Activated T-cell treated with anti-CD3 and anti-CD28 coated beads, Interleukin-2, amount 50 U/mL, for 48 hours (primary cell): ENCODE measurements around the gene BTBD9.

Source experiments
- DNase-seq, 2 experiments: peaks; one replicate each; pipeline ENCODE4 v3.0.0-alpha.2; 2020

Gene BTBD9

DNA sequence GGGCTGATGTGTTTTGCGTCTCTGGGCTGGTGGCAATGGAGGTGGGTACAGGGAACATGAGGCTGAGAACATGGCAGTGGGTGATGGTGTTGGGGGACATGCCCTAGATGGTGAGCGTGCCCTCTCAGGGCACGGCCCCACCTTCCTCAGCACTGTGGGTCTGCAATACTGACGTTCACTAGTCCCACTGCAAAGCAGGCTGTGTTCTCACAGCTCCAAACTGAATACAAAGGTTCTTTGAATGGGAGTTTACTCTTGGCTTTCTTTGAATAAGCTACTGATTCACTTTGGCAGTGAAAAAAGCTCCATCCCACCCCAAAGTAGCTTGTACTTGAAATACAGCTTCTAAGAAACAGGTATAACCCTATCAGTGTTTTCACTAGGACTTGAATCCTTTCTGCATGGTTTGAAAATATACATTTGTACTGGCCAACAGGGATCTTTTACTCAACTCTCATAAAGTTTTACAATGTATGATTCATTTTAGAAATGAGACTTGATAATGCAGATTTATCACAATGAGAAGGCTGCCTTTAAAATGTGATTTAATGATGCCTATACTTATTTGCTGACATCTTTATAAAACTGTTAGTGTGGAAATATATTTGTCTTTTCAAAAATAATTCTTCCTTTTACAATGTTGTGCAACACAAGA is 419.5 kb downstream of the BTBD9 start:
- no peak for DNase-seq

DNA sequence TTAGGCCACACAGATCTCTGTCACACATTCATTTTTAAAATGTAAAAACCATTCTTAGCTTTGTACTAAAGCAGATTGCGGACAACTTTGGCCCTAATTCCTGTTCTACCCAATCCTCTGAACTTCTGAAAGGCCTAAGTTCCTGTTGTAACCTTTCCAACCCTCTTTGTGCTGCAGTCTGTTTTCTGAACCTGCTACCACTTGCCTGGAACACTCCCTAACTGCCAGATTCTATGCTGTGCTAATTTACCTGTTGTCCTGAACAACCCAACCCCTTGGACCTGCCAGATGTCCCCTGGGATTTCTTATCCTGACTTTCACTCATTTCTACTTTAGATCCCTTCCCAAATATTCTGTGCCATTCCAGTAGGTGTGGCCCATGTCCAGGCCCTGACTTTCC is 421.5 kb downstream of the BTBD9 start:
- DNase-seq = no peak

DNA sequence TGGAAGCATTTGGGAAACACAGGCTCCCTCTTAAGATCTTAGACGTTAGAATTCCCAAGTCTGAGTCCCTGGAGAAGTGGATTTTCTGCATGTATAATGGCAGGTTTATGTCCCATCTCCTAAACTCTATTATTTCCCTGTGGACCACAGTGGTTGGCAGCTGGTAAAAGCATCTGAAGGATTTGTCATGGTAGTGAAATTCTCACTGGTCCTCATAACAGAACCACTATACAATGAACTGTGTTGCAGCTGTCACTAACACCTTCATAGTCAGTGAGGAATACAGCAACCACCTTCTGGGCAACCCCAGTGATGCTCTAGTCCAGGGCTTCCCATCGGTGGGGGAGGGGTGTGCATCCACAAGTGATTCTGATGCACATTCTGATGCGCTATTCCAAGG is 423.3 kb downstream of the BTBD9 start:
- DNase-seq = no peak

GRCh38 chr6:38215651-38216311 is 423.9 kb downstream of the BTBD9 start:
- DNase-seq = no peak

GRCh38 chr6:38215225-38215624 is 424.5 kb downstream of the BTBD9 start:
- no peak for DNase-seq

GRCh38 chr6:38214159-38214558 is 425.6 kb downstream of the BTBD9 start:
- DNase-seq = no peak

DNA sequence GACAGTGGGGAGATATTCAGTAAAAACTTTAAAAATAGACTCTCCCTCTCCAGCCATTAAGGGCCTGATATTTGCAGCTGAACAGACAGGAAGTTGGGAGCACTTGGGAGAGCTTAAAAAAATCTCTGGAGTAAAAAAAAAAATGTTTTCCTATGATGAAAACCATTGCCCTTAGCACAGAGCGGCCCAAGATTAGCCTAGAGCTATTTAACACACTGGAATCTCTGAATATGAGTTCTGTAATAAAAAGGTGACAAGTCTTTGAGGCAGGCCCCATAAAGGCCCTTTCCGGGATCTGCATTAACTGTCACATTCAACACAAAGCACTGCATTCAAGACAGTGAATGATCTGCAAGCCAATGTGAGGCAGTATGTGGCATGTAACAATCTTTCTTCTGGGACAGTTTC is 426.5 kb downstream of the BTBD9 start:
- DNase-seq = no peak

DNA sequence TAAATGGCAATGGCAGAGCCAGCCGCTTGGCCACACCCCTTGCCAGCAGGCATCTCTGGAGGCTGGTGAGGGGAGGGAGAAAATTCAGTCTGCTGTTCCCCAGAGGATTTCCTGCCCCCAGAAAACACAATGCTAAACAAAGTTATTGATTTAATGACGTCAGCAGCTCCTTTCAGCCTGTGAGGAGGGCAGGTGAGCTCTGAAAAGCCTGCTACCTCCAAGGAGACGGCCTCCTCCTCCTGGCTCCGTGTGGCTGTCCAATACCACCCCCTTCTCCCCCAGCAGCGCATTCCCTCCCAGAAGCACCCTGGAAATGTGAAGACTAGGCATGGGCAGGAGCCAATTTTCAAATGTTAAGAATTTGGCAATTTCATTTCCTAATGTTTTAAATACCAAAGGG is 427.1 kb downstream of the BTBD9 start:
- no peak for DNase-seq

- DNase-seq = no peak
Measured at GRCh38 chr6:38212116-38212515, 427.6 kb downstream of the BTBD9 start.

- DNase-seq = no peak
Measured at GRCh38 chr6:38209371-38210260, 430.1 kb downstream of the BTBD9 start.

- DNase-seq = no peak
Measured at GRCh38 chr6:38208028-38208427, 431.7 kb downstream of the BTBD9 start.

DNA sequence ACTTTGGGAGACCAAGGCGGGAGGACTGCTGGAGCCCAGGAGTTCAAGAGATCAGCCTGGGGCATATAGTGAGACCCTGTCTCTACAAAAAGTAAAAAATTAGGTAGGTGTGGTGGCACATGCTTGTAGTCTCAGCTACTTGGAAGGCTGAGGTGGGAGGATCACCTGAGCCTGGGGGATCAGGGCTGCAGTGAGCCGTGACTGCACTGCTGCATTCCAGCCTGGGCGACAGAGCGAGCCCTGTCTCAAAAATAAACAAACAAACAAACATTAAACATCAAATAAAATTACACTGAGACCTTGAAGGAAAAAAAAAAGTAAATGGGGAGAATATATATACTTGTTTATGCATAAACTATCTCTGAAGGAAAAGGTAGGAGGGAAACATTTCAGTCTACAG is 432.4 kb downstream of the BTBD9 start:
- DNase-seq = no peak

GRCh38 chr6:38198219-38198618 is 441.5 kb downstream of the BTBD9 start:
- DNase-seq = no peak

DNA sequence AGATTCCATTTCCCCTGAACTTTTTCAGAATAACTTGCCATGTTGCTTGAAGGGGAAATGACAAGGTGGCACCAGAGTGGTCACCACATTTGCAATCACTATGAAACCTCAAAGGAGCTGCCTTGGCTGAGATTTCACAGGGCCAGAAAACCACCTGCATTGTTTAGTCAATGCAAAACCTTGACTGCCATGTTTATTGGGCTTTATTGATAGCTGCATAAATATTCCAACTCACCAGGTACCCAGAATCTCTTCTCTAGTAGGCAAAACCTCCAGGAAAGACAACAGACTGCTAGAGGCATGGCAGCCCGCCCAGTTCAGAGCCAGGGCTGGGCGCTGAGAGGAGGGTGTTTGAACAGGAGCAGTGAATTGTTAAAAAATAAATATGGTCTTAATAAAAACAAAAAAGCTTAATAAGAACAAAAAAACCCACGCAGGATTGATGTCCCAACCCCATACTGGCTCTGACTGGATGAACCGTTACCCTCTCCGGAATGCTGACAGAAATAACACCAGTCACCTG is 444.6 kb downstream of the BTBD9 start:
- peak in 1 of 2 experiments; percentile 2 for DNase-seq

DNA sequence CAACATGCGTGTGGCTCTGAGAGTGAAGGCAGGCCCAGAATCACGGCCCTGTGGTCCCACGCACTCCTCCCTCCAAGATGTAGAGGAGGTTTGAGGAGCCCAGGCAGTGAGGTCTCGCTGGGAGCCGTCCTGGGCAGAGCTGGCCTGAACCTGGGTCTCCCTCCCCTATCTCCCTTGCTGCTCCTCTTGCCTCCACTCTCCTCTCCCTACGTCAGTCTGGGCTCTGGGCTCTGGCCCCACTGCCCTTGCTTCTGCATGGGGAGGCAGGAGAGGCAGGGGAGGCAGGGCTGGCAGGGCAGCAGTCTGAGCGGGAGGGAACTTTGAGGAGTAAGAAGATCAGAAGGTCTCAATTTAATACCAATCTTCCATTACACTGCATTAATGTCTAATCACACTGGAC is 445.1 kb downstream of the BTBD9 start:
- peak in 1 of 2 experiments; percentile 2 for DNase-seq

DNA sequence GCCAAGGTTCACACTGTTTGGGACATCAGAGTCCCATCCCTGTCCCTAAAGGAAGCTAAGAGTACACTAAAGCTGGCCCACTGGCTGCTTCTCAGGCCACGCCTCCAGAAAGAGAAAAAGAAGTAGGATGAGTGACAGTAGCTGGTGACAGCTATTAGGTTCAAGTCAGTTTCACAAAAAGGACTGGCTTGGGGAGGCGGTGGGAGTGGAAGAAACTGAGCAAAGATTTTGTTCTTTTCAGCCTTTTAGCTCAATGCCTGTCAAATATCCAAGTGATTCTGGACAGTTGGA is 445.5 kb downstream of the BTBD9 start:
- DNase-seq = peak in 1 of 2 experiments; percentile 3

DNA sequence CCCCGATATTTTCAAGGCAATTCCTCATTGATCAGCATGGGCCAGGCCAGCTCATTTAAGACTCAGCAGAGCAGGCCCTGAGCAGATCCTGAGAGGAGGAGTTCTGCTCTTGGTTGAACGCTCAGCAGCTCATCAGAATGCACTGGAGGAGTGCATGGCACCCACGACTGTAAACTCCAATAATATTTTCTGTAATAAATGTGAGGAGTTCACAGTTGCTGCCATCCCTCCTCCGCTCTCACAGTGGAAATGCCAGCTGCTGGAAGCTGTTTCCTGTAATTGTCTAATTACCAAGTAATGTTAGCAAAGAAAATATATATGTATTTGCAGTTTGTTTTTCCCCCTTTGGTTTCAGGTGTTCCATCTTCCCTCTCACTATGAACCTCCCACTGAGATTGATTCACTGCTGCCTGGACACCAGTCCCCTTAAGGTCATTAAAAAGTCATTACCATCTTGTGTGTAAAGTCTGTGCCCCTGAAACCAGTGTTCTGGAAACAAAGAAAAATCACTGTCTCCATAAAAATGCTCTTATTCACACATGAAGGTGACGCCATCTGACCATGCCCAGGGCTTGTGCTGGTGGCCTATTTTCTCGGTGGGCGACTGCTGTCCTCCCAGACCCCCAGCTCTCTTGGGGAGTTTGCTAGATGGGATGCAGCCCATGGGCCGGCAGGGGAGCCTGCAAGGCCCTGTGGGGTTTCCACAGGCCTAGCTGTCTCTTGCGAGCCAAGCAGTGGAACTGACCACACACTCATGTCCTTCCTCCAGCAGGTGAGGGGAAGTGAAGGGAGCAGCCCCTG is 446.0 kb downstream of the BTBD9 start:
- peak in 1 of 2 experiments; percentile 0 for DNase-seq

GRCh38 chr6:38193051-38193450 is 446.7 kb downstream of the BTBD9 start:
- DNase-seq = peak in 1 of 2 experiments; percentile 7

GRCh38 chr6:38192487-38192886 is 447.2 kb downstream of the BTBD9 start:
- peak in 1 of 2 experiments; percentile 10 for DNase-seq

DNA sequence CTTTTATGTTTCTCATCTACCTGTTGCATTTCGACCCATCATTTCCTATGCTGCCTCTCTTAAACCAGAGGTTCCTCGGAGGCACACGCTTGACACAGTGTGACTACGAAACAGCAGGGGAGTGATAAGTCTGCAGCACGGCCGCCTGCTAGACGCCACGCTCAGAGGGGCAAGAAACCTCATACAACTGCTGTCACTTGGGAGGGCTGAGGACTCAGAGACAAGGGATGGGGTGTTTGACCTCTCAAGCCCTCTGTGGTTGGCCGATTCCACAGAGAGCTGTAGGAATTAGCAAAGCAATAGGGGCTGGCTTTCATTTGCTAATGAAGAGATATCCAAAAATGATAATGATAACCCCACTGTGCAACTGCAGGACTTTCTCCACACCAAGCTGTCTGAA is 447.7 kb downstream of the BTBD9 start:
- no peak for DNase-seq

GRCh38 chr6:38191418-38191817 is 448.3 kb downstream of the BTBD9 start:
- DNase-seq = peak in 1 of 2 experiments; percentile 11

GRCh38 chr6:38188677-38189335 is 450.9 kb downstream of the BTBD9 start:
- peak in 1 of 2 experiments; percentile 8 for DNase-seq
